Measurements from ENCODE around the gene CPEB4. TPM values are rescaled to one million over a fixed set of nuclear protein-coding genes. Genes with fewer than 3 reads are reported as not detected.

The CPEB4 gene
- total RNA-seq, 1 donor from 2014 or later, result 12.5 TPM

DNA sequence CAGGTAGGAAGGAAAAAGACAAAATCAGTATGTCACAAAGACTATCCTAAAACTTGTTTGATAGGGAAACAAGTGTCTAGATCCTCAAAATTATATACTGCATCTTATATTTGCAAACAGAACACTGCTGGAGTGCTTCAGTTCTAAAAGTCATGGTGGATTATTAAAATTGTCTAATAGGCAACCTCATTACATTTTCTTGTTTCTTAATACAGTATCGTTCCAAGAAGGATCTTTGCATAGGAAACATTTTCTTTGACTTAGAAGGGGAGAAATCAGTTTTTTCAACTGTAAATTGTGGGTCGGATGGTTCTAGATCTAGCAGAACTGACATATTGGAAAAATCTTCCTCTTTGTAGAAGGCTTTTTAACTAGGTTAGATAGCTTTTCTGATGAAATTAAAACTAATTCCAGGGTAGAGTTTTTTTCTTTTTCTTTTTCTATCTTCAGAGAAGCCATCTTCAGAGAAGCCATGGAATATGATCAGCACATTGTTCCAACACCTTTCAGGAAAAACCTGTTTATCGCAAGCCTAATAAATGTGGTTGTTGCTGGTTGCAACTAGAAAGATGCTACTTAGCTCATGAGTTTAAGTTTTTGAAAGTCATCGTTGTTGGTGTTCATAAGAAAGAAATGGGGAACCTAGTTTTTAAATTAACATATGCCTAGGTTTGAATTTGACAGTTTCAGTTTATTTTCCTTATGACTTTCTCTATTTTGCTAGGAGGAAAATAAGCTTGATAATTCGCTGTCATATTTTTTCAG is 7.4 kb downstream of the CPEB4 start:
- H3F3A ChIP-seq (ENCODE audit: low read depth), result no peaks in the 10 kb centered on the region
- Mint-ChIP-seq H3K27me3 (ENCODE audit: insufficient read depth, low read depth) (peaks cover 2% of the 10 kb centered on the region), H3K4me3 (no peak overlapping the region), H3K9me3 (no peaks in the 10 kb centered on the region), H3K36me3 (no peaks in the 10 kb centered on the region), H3K27ac (no peak overlapping the region), H3K4me1 (peaks cover 15% of the 10 kb centered on the region)
- H3K4me3 ChIP-seq, result no peak overlapping the region
- H2AFZ ChIP-seq (replicated peaks), result no peak overlapping the region
- no peaks in the 10 kb centered on the region for H3K27me3 ChIP-seq
- no peaks in the 10 kb centered on the region for H3K79me2 ChIP-seq (ENCODE audit: low read depth)
- H3K36me3 ChIP-seq, result no peaks in the 10 kb centered on the region
- no peaks in the 10 kb centered on the region for H4K20me1 ChIP-seq (ENCODE audit: low read depth)
- H3K9ac ChIP-seq, result no peak overlapping the region
- no peak overlapping the region for H3K4me2 ChIP-seq
- H3K4me1 ChIP-seq, result no peaks in the 10 kb centered on the region
- no peak overlapping the region for H3K27ac ChIP-seq
- TF ChIP-seq EZH2 (IDR thresholded peaks at IDR 0.05), result no peak
- TF ChIP-seq EZH2phosphoT487 (IDR thresholded peaks at IDR 0.05), result no peak
- TF ChIP-seq, protein P1, sequence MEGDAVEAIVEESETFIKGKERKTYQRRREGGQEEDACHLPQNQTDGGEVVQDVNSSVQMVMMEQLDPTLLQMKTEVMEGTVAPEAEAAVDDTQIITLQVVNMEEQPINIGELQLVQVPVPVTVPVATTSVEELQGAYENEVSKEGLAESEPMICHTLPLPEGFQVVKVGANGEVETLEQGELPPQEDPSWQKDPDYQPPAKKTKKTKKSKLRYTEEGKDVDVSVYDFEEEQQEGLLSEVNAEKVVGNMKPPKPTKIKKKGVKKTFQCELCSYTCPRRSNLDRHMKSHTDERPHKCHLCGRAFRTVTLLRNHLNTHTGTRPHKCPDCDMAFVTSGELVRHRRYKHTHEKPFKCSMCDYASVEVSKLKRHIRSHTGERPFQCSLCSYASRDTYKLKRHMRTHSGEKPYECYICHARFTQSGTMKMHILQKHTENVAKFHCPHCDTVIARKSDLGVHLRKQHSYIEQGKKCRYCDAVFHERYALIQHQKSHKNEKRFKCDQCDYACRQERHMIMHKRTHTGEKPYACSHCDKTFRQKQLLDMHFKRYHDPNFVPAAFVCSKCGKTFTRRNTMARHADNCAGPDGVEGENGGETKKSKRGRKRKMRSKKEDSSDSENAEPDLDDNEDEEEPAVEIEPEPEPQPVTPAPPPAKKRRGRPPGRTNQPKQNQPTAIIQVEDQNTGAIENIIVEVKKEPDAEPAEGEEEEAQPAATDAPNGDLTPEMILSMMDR (IDR thresholded peaks at IDR 0.05), result no peak
- no peaks in the 10 kb centered on the region for H3K9me3 ChIP-seq (ENCODE audit: low read depth)
- no peak for DNase-seq (ENCODE audit: low spot score)

DNA sequence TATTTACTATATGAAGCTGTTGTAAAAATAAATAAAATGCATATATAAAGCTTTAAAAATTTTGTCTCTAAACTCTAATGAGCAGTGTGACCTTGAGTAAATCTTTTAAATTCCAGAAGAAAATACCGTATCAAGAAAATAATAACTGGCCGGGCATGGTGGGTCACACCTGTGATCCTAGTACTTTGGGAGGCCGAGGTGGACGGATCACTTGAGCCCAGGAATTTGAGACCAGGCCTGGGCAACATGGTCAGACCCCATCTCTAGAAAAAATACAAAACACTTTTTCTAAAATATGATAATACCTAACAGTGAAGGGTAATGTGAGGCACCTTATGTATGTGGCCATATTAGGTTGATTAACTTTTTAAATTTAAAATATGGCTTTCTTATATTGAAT is 8.5 kb downstream of the CPEB4 start:
- Histone ChIP-seq H3F3A (ENCODE audit: low read depth) (no peaks in the 10 kb centered on the region), H3K4me3 (no peak overlapping the region), H2AFZ (replicated peaks) (no peak overlapping the region), H3K36me3 (no peaks in the 10 kb centered on the region), H3K4me1 (no peaks in the 10 kb centered on the region), H4K20me1 (ENCODE audit: low read depth) (no peaks in the 10 kb centered on the region), H3K27me3 (no peaks in the 10 kb centered on the region), H3K79me2 (ENCODE audit: low read depth) (no peaks in the 10 kb centered on the region), H3K4me2 (no peak overlapping the region), H3K27ac (no peak overlapping the region), H3K9me3 (ENCODE audit: low read depth) (no peaks in the 10 kb centered on the region), H3K9ac (no peak overlapping the region)
- no peaks in the 10 kb centered on the region for H3K36me3 Mint-ChIP-seq
- no peaks in the 10 kb centered on the region for H3K9me3 Mint-ChIP-seq
- DNase-seq (ENCODE audit: low spot score), result no peak
- H3K27me3 Mint-ChIP-seq (ENCODE audit: insufficient read depth, low read depth), result peaks cover 2% of the 10 kb centered on the region
- H3K27ac Mint-ChIP-seq, result no peak overlapping the region
- H3K4me3 Mint-ChIP-seq, result no peak overlapping the region
- H3K4me1 Mint-ChIP-seq, result peaks cover 7% of the 10 kb centered on the region
- no peak for TF ChIP-seq EZH2 (IDR thresholded peaks at IDR 0.05)
- TF ChIP-seq EZH2phosphoT487 (IDR thresholded peaks at IDR 0.05), result no peak
- TF ChIP-seq, protein P1 (IDR thresholded peaks at IDR 0.05), result no peak

DNA sequence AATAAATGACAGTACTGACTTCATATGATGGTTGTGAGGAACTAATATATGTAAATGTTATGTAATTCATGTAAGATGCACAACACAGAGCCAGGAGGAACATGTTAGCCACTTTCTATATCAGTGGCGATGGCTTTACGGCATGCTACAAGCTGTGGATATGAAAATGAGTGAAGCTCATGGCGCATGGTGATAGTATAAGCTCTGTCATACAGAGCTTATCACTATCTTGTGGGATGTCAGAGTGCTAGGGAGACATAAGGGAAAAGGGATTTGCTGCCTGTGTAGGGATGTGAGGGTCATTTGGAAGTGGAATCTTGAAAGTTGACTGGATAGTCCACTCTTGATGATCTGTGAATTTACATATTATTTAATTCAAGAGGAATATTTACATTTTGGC is 13.6 kb downstream of the CPEB4 start:
- Mint-ChIP-seq H3K27me3 (ENCODE audit: insufficient read depth, low read depth) (peaks cover 2% of the 10 kb centered on the region), H3K4me3 (no peak overlapping the region), H3K4me1 (no peaks in the 10 kb centered on the region), H3K36me3 (no peaks in the 10 kb centered on the region), H3K27ac (no peak overlapping the region), H3K9me3 (no peaks in the 10 kb centered on the region)
- no peak for DNase-seq (ENCODE audit: low spot score)
- TF ChIP-seq EZH2phosphoT487 (IDR thresholded peaks at IDR 0.05) (no peak), EZH2 (IDR thresholded peaks at IDR 0.05) (no peak)
- TF ChIP-seq, protein P1 (IDR thresholded peaks at IDR 0.05), result no peak
- no peak overlapping the region for H2AFZ ChIP-seq (replicated peaks)
- H4K20me1 ChIP-seq (ENCODE audit: low read depth), result no peaks in the 10 kb centered on the region
- no peak overlapping the region for H3K4me3 ChIP-seq
- no peaks in the 10 kb centered on the region for H3K9me3 ChIP-seq (ENCODE audit: low read depth)
- no peak overlapping the region for H3K4me2 ChIP-seq
- no peaks in the 10 kb centered on the region for H3K79me2 ChIP-seq (ENCODE audit: low read depth)
- no peak overlapping the region for H3K27ac ChIP-seq
- H3K27me3 ChIP-seq, result no peaks in the 10 kb centered on the region
- H3F3A ChIP-seq (ENCODE audit: low read depth), result no peaks in the 10 kb centered on the region
- H3K9ac ChIP-seq, result no peak overlapping the region
- H3K4me1 ChIP-seq, result no peaks in the 10 kb centered on the region
- no peaks in the 10 kb centered on the region for H3K36me3 ChIP-seq
